NB4 (cell line): Measurements from ENCODE around the gene PIP5K1A.
A peak's percentile ranks its signal among the peaks of the same experiment; 100 is the strongest.

Experiments used
- MAX ChIP-seq: IDR thresholded peaks from 2 replicates; pipeline ENCODE4 v1.6.1; 2011; ENCODE audit warnings: low read depth, low read length
- MYC ChIP-seq: IDR thresholded peaks from 2 replicates; pipeline ENCODE4 v1.6.1; 2011; ENCODE audit warnings: low read depth, low read length
- POLR2A ChIP-seq: IDR thresholded peaks from 2 replicates; pipeline ENCODE4 v1.6.1; 2011; ENCODE audit warnings: mild to moderate bottlenecking; ENCODE audit not compliant: insufficient read length; ENCODE audit errors: extremely low read depth
- TF ChIP-seq, protein P1 (sequence below): IDR thresholded peaks from one replicate; pipeline ENCODE4 v1.5.1; 2012; ENCODE audit warnings: low read depth, low read length

DNA sequence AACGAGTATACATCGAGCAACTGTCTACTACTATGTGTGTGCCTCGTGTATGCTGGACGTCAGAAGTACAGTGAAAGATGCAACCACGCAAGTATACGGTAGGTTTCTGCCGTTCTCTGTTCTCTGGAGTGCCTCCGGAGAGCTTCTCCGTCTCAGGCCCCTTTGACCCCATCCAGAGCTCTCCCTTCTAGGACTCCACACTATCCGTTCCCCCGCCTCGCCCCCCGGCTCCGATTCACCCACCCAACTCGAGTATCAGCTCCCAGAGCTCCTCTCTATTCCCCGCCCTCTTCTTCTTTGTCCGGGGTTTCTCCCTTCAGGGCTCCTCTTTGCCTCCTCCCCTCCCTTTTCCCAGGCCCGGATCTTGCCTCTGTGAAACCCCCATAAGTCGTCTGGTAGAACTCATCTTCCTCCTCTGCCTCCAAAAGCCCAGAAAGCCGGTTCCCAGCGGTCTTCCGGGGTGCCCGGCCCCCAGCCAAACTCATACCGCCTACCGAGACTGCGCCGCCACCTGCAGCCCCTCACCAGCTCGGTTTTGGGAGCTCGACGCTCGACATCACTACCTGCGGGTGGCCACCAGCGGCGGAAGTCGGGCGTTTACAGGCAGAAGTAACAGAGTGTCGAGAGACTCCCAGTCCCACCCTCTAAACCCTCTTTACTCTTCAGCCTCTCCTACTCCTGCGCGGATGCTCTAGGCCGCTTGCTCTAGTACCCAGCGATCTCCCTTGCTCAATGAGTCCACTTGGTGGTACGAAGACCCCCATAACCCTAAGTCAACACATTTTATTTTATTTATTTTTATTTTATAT lies 8.5 kb upstream of the PIP5K1A start, which contains the start of gene VPS72:
- TF ChIP-seq POLR2A (peak; percentile 72), MAX (peak; percentile 52), MYC (peak; percentile 22; the same call in 1 of the 2 replicates)
- TF ChIP-seq, protein P1, sequence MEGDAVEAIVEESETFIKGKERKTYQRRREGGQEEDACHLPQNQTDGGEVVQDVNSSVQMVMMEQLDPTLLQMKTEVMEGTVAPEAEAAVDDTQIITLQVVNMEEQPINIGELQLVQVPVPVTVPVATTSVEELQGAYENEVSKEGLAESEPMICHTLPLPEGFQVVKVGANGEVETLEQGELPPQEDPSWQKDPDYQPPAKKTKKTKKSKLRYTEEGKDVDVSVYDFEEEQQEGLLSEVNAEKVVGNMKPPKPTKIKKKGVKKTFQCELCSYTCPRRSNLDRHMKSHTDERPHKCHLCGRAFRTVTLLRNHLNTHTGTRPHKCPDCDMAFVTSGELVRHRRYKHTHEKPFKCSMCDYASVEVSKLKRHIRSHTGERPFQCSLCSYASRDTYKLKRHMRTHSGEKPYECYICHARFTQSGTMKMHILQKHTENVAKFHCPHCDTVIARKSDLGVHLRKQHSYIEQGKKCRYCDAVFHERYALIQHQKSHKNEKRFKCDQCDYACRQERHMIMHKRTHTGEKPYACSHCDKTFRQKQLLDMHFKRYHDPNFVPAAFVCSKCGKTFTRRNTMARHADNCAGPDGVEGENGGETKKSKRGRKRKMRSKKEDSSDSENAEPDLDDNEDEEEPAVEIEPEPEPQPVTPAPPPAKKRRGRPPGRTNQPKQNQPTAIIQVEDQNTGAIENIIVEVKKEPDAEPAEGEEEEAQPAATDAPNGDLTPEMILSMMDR = no peak
